HG03064 (cell line): ENCODE results near the gene CCDC146.
"Not testable (repeated sequence)": the region's sequence is repeated elsewhere in the genome, so short reads cannot be mapped to it uniquely, and the experiment has no call there.

Source experiments
- ATAC-seq: cut with Tn5 transposase; IDR thresholded peaks from one replicate; pipeline ENCODE4 v1.9.1; 2021; ENCODE audit warnings: low read depth; ENCODE audit not compliant: unreplicated experiment

CCDC146 gene

GRCh38 chr7:77244222-77244934, 122.0 kb downstream of the CCDC146 start:
- ATAC-seq, result no peak

- no peak for ATAC-seq
These were observed 122.8 kb downstream of the CCDC146 start for GRCh38 chr7:77245015-77245755.

- ATAC-seq, result no peak
These were observed 123.7 kb downstream of the CCDC146 start for GRCh38 chr7:77246026-77246640.

GRCh38 chr7:77247206-77247850, 124.9 kb downstream of the CCDC146 start:
- ATAC-seq, result no peak

- no peak for ATAC-seq
These were observed 125.7 kb downstream of the CCDC146 start for GRCh38 chr7:77248154-77248553.

- no peak for ATAC-seq
These were observed 130.1 kb downstream of the CCDC146 start for GRCh38 chr7:77252506-77252905.

GRCh38 chr7:77253151-77253550, 130.7 kb downstream of the CCDC146 start:
- ATAC-seq, result no peak

GRCh38 chr7:77254429-77254828, 132.0 kb downstream of the CCDC146 start:
- ATAC-seq, result no peak

- ATAC-seq, result no peak
These were observed 132.5 kb downstream of the CCDC146 start for GRCh38 chr7:77254915-77255314.

- no peak for ATAC-seq
These were observed 135.6 kb downstream of the CCDC146 start for GRCh38 chr7:77258014-77258413.

- no peak for ATAC-seq
These were observed 136.2 kb downstream of the CCDC146 start for GRCh38 chr7:77258593-77258992.

GRCh38 chr7:77262316-77262715, 139.9 kb downstream of the CCDC146 start:
- no peak for ATAC-seq

GRCh38 chr7:77265666-77266065, 143.3 kb downstream of the CCDC146 start:
- ATAC-seq, result no peak

- peak; percentile 90 for ATAC-seq
These were observed 143.9 kb downstream of the CCDC146 start for GRCh38 chr7:77266291-77266794.

GRCh38 chr7:77269360-77270093, 147.1 kb downstream of the CCDC146 start:
- peak; percentile 67 for ATAC-seq

- no peak for ATAC-seq
These were observed 147.7 kb downstream of the CCDC146 start for GRCh38 chr7:77270094-77270480.

- no peak for ATAC-seq
These were observed 149.4 kb downstream of the CCDC146 start for GRCh38 chr7:77271766-77272165.

GRCh38 chr7:77275663-77276062, 153.2 kb downstream of the CCDC146 start:
- not testable (repeated sequence) for ATAC-seq

GRCh38 chr7:77276120-77276519, 153.7 kb downstream of the CCDC146 start:
- no peak for ATAC-seq

- no peak for ATAC-seq
These were observed 159.5 kb downstream of the CCDC146 start for GRCh38 chr7:77281780-77282478.
